RWPE2 (cell line): ENCODE data around the gene MAN2B2.

Experiments
- ATAC-seq: fragments of 200-7000 bp; cut with Tn5 transposase; 3 replicates; pipeline ENCODE4 v1.9.1; 2021; ENCODE audit warnings: low read depth
- DNase-seq: peaks from one replicate; pipeline ENCODE4 v3.0.0-alpha.2; 2020; ENCODE audit warnings: low spot score
- H3K27ac ChIP-seq: fragments of 450-650 bp; 2 replicates; pipeline ENCODE4 v1.5.1; 2017; ENCODE audit warnings: mild to moderate bottlenecking; ENCODE audit not compliant: poor library complexity, severe bottlenecking
- H3K27me3 ChIP-seq: fragments of 250-450 bp; sonication (Bioruptor Pico); 2 replicates; pipeline ENCODE4 v1.5.1; 2021; ENCODE audit warnings: mild to moderate bottlenecking, moderate library complexity; ENCODE audit not compliant: insufficient read depth, poor library complexity, severe bottlenecking
- H3K36me3 ChIP-seq: fragments of 250-450 bp; sonication (Bioruptor Pico); 2 replicates; pipeline ENCODE4 v1.5.1; 2020; ENCODE audit warnings: low read depth, mild to moderate bottlenecking, moderate library complexity
- H3K4me1 ChIP-seq: fragments of 250-450 bp; sonication (Bioruptor Pico); 2 replicates; pipeline ENCODE4 v1.5.1; 2021; ENCODE audit warnings: mild to moderate bottlenecking, moderate library complexity; ENCODE audit not compliant: insufficient read depth, poor library complexity, severe bottlenecking
- H3K4me3 ChIP-seq: fragments of 250-450 bp; sonication (Bioruptor Pico); 2 replicates; pipeline ENCODE4 v1.5.1; 2021; ENCODE audit warnings: mild to moderate bottlenecking, moderate library complexity; ENCODE audit not compliant: severe bottlenecking
- H3K9me3 ChIP-seq: fragments of 250-450 bp; sonication (Bioruptor Pico); 2 replicates; pipeline ENCODE4 v1.5.1; 2021; ENCODE audit warnings: mild to moderate bottlenecking, moderate library complexity; ENCODE audit not compliant: severe bottlenecking
- CTCF ChIP-seq: fragments of 450-650 bp; IDR thresholded peaks from one replicate; pipeline ENCODE4 v1.5.1; 2017; ENCODE audit warnings: mild to moderate bottlenecking, moderate library complexity; ENCODE audit not compliant: poor library complexity, severe bottlenecking

Gene MAN2B2

GRCh38 chr4:6532658-6533057 is 42.3 kb upstream of the MAN2B2 start:
- no peak for ATAC-seq
- no peak overlapping the region for H3K27ac ChIP-seq
- H3K36me3 ChIP-seq, result no peaks in the 10 kb centered on the region
- H3K27me3 ChIP-seq, result no peaks in the 10 kb centered on the region
- no peaks in the 10 kb centered on the region for H3K4me1 ChIP-seq
- H3K9me3 ChIP-seq, result no peaks in the 10 kb centered on the region
- TF ChIP-seq CTCF, result no peak
- H3K4me3 ChIP-seq, result no peak overlapping the region
- no peak for DNase-seq

- Histone ChIP-seq H3K9me3 (no peaks in the 10 kb centered on the region), H3K36me3 (no peaks in the 10 kb centered on the region), H3K27ac (no peak overlapping the region), H3K4me3 (no peak overlapping the region), H3K27me3 (no peaks in the 10 kb centered on the region), H3K4me1 (no peaks in the 10 kb centered on the region)
- no peak for ATAC-seq
- no peak for TF ChIP-seq CTCF
- DNase-seq, result no peak
Measured at GRCh38 chr4:6534050-6534449, 40.9 kb upstream of the MAN2B2 start.

- DNase-seq (no peak), ATAC-seq (no peak)
- Histone ChIP-seq H3K4me1 (no peaks in the 10 kb centered on the region), H3K27me3 (no peaks in the 10 kb centered on the region), H3K36me3 (no peaks in the 10 kb centered on the region), H3K4me3 (no peak overlapping the region), H3K9me3 (no peaks in the 10 kb centered on the region), H3K27ac (no peak overlapping the region)
- TF ChIP-seq CTCF, result no peak
Measured at GRCh38 chr4:6534618-6535328, 40.2 kb upstream of the MAN2B2 start.

GRCh38 chr4:6535329-6535692 is 39.7 kb upstream of the MAN2B2 start:
- Histone ChIP-seq H3K36me3 (no peaks in the 10 kb centered on the region), H3K27me3 (no peaks in the 10 kb centered on the region), H3K27ac (no peak overlapping the region), H3K4me1 (no peaks in the 10 kb centered on the region), H3K9me3 (no peaks in the 10 kb centered on the region), H3K4me3 (no peak overlapping the region)
- no peak for DNase-seq
- ATAC-seq, result no peak
- TF ChIP-seq CTCF, result no peak

GRCh38 chr4:6535706-6536105 is 39.3 kb upstream of the MAN2B2 start:
- ATAC-seq, result no peak
- Histone ChIP-seq H3K36me3 (no peaks in the 10 kb centered on the region), H3K9me3 (no peaks in the 10 kb centered on the region), H3K27ac (no peak overlapping the region), H3K4me1 (no peaks in the 10 kb centered on the region), H3K27me3 (no peaks in the 10 kb centered on the region), H3K4me3 (no peak overlapping the region)
- DNase-seq, result no peak
- TF ChIP-seq CTCF, result no peak
